HUES6 (cell line): ENCODE data around the gene B4GALT7.
A peak's percentile ranks its signal among the peaks of the same experiment; 100 is the strongest.
"Not testable (repeated sequence)": the region's sequence is repeated elsewhere in the genome, so short reads cannot be mapped to it uniquely, and the experiment has no call there.

ENCODE experiments used
- H3K27ac ChIP-seq: 2 replicates; pipeline ENCODE4 v1.7.0; 2013; ENCODE audit warnings: low read depth, mild to moderate bottlenecking, low read length, inconsistent platforms
- H3K27me3 ChIP-seq: 2 replicates; pipeline ENCODE4 v1.6.1; 2013; ENCODE audit warnings: low read length; ENCODE audit not compliant: control insufficient read depth, insufficient read depth
- H3K36me3 ChIP-seq: 2 replicates; pipeline ENCODE4 v1.6.1; 2013; ENCODE audit warnings: low read length; ENCODE audit not compliant: control insufficient read depth, insufficient read depth
- H3K4me1 ChIP-seq: 2 replicates; pipeline ENCODE4 v1.6.1; 2013; ENCODE audit warnings: low read length; ENCODE audit not compliant: control insufficient read depth, insufficient read depth
- H3K4me3 ChIP-seq: 2 replicates; pipeline ENCODE4 v1.5.1; 2013; ENCODE audit warnings: low read depth, low read length
- H3K9ac ChIP-seq: one replicate; pipeline ENCODE4 v1.6.1; 2013; ENCODE audit warnings: mild to moderate bottlenecking, low read length
- H3K9me3 ChIP-seq: 2 replicates; pipeline ENCODE4 v1.6.1; 2013; ENCODE audit warnings: low read depth, low read length; ENCODE audit not compliant: control insufficient read depth, insufficient read depth

B4GALT7 gene

GRCh38 chr5:177599731-177600507, at the start of gene B4GALT7:
Gene B4GALT7, plus strand, starts transcription at chr5:177600132. Its CDS starts 79 bp downstream, at chr5:177600211.
- H3K36me3 ChIP-seq, result peaks cover 21% of the 10 kb centered on the region
- peak within 1 kb of the TSS; percentile 96 for H3K4me3 ChIP-seq
- no peak within 1 kb of the TSS for H3K27ac ChIP-seq
- H3K9me3 ChIP-seq, result no peaks in the 10 kb centered on the region
- peak within 1 kb of the TSS; percentile 77 for H3K9ac ChIP-seq
- peaks cover 4% of the 10 kb centered on the region for H3K4me1 ChIP-seq
- peaks cover 17% of the 10 kb centered on the region for H3K27me3 ChIP-seq

GRCh38 chr5:177552839-177553455, 47.0 kb upstream of the B4GALT7 start:
- Histone ChIP-seq H3K27me3 (no peaks in the 10 kb centered on the region), H3K27ac (peak overlapping the region; percentile 79; the same call in 1 of the 2 replicates), H3K9ac (peak overlapping the region; percentile 91), H3K4me1 (peaks cover 18% of the 10 kb centered on the region), H3K9me3 (no peaks in the 10 kb centered on the region), H3K36me3 (peaks cover 33% of the 10 kb centered on the region), H3K4me3 (peak overlapping the region; percentile 98)

GRCh38 chr5:177553671-177554429, 46.1 kb upstream of the B4GALT7 start:
- Histone ChIP-seq H3K4me1 (peaks cover 18% of the 10 kb centered on the region), H3K4me3 (peak overlapping the region; percentile 98), H3K36me3 (peaks cover 31% of the 10 kb centered on the region), H3K27me3 (no peaks in the 10 kb centered on the region), H3K27ac (peak overlapping the region; percentile 79; the same call in 1 of the 2 replicates), H3K9me3 (no peaks in the 10 kb centered on the region), H3K9ac (peak overlapping the region; percentile 91)

- Histone ChIP-seq H3K27ac (peak within 1 kb of the TSS; percentile 79; the same call in 1 of the 2 replicates), H3K4me1 (peaks cover 18% of the 10 kb centered on the region), H3K9me3 (no peaks in the 10 kb centered on the region), H3K27me3 (no peaks in the 10 kb centered on the region), H3K36me3 (peaks cover 30% of the 10 kb centered on the region), H3K4me3 (peak within 1 kb of the TSS; percentile 98), H3K9ac (peak within 1 kb of the TSS; percentile 91)
These were observed 45.3 kb upstream of the B4GALT7 start, which contains the start of gene FAM193B for GRCh38 chr5:177554474-177555111. Gene FAM193B, minus strand, starts transcription at chr5:177554563. Its CDS starts 105 bp downstream, at chr5:177554458.

DNA sequence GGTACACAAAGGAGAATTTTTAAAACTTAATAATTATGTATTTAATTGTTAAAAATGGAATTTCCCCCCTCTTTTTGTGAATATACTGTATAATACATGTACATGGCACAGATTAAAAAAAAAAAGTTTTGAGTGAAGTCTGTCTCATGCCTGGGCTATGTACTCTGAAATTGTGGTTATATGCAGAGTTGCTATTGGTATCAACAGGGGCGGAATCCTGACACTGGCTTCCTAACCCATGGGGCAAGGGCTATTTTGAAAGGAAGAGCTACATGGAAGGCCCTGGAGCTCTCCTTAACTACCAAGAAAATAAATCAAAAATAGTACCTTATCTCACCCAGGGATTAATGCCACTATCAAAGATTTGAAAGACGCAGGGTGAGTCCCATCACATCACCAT, 44.7 kb upstream of the B4GALT7 start:
- Histone ChIP-seq H3K27ac (no peak overlapping the region), H3K36me3 (peaks cover 27% of the 10 kb centered on the region), H3K9ac (no peak overlapping the region), H3K9me3 (no peaks in the 10 kb centered on the region), H3K27me3 (no peaks in the 10 kb centered on the region), H3K4me1 (peaks cover 18% of the 10 kb centered on the region), H3K4me3 (no peak overlapping the region)

GRCh38 chr5:177555665-177556064, 44.3 kb upstream of the B4GALT7 start:
- no peak overlapping the region for H3K9ac ChIP-seq
- H3K4me1 ChIP-seq, result peaks cover 18% of the 10 kb centered on the region
- no peak overlapping the region for H3K4me3 ChIP-seq
- H3K27me3 ChIP-seq, result no peaks in the 10 kb centered on the region
- H3K36me3 ChIP-seq, result peaks cover 23% of the 10 kb centered on the region
- H3K27ac ChIP-seq, result no peak overlapping the region
- no peaks in the 10 kb centered on the region for H3K9me3 ChIP-seq

- peaks cover 18% of the 10 kb centered on the region for H3K4me1 ChIP-seq
- H3K9ac ChIP-seq, result no peak overlapping the region
- no peak overlapping the region for H3K27ac ChIP-seq
- H3K27me3 ChIP-seq, result no peaks in the 10 kb centered on the region
- H3K9me3 ChIP-seq, result peaks cover 9% of the 10 kb centered on the region
- H3K36me3 ChIP-seq, result peaks cover 9% of the 10 kb centered on the region
- H3K4me3 ChIP-seq, result no peak overlapping the region
These were observed 42.8 kb upstream of the B4GALT7 start for GRCh38 chr5:177557041-177557647.

DNA sequence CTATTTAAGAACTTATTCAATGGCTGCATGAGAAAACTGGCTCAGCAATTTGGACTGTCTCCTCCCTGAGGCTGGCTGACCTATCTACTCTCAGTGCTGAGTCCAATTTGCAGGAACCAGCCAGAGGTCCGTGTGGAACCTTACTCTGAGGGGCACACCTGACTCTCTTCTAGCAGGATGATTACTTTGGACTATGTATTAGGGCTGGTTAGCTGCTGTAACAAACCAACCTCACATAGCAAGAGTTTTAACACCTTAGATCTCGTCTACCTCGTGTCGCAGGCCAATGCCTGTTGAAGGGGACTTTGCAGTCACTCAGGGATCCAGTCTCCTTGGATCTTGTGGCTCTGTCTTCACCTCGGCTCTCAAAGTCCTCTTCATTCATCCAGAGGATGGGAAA, 42.1 kb upstream of the B4GALT7 start:
- Histone ChIP-seq H3K4me1 (peaks cover 16% of the 10 kb centered on the region), H3K36me3 (peaks cover 3% of the 10 kb centered on the region), H3K9me3 (peaks cover 14% of the 10 kb centered on the region), H3K27me3 (no peaks in the 10 kb centered on the region), H3K27ac (no peak overlapping the region), H3K9ac (no peak overlapping the region), H3K4me3 (no peak overlapping the region)

DNA sequence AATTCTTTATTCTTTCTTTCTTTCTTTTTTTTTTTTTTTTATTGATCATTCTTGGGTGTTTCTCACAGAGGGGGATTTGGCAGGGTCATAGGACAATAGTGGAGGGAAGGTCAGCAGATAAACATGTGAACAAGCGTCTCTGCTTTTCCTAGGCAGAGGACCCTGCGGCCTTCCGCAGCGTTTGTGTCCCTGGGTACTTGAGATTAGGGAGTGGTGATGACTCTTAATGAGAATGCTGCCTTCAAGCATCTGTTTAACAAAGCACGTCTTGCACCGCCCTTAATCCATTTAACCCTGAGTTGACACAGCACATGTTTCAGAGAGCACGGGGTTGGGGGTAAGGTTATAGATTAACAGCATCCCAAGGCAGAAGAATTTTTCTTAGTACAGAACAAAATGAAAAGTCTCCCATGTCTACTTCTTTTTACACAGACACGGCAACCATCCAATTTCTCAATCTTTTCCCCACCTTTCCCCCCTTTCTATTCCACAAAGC, 40.4 kb upstream of the B4GALT7 start:
- H3K9me3 ChIP-seq, result peaks cover 14% of the 10 kb centered on the region
- H3K27me3 ChIP-seq, H3K36me3 ChIP-seq, H3K27ac ChIP-seq, H3K4me1 ChIP-seq, H3K4me3 ChIP-seq, H3K9ac ChIP-seq: not testable (repeated sequence)

DNA sequence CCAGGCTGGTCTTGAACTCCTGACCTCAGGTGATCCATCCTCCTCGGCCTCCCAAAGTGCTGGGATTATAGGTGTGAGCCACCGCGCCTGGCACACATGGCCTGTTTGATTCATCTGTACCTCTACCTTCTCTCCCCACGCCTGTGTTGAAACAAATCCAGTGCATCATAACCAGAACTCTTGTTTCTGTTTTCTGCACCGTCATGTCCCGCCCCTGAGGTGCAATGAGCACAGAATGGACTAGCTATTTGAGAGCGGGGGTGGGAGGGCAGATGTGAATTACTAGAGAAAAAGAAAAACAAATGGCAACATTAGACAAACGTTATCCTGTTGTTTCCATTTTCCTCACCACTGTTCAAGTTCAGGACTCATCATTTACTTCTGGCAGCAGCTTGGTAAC, 34.9 kb upstream of the B4GALT7 start:
- H3K9ac ChIP-seq, result no peak overlapping the region
- H3K36me3 ChIP-seq, result no peaks in the 10 kb centered on the region
- H3K4me1 ChIP-seq, result no peaks in the 10 kb centered on the region
- peaks cover 14% of the 10 kb centered on the region for H3K9me3 ChIP-seq
- no peak overlapping the region for H3K27ac ChIP-seq
- H3K4me3 ChIP-seq, result no peak overlapping the region
- no peaks in the 10 kb centered on the region for H3K27me3 ChIP-seq
